Upper lobe of left lung (tissue), 6 donors: ENCODE measurements around the gene TMEM245. TPM values are rescaled to one million over a fixed set of nuclear protein-coding genes. Genes with fewer than 3 reads are reported as not detected.

Experiments
- ATAC-seq, 2 donors: fragments of 200-7000 bp; cut with Tn5 transposase; one replicate each; pipeline ENCODE4 v1.9.1; 2022; ENCODE audit warnings: mild to moderate bottlenecking in 2 of 2, moderate library complexity in 2 of 2; ENCODE audit not compliant: low FRiP score in 2 of 2
- DNase-seq, 2 donors: peaks; one replicate each; pipeline ENCODE4 v3.0.0-alpha.2; 2019 to 2020
- H3K27ac ChIP-seq, 4 donors: fragments of 200-600 bp; sonication (generic); one replicate each; pipeline ENCODE4 v1.5.1; 2016 to 2019
- H3K27me3 ChIP-seq, 4 donors: fragments of 200-600 bp; sonication (generic); one replicate each; pipeline ENCODE4 v1.5.1; 2017 to 2019
- H3K36me3 ChIP-seq, 4 donors: fragments of 200-600 bp; sonication (generic); one replicate each; pipeline ENCODE4 v1.5.1; 2016 to 2019
- H3K4me1 ChIP-seq, 4 donors: fragments of 200-600 bp; sonication (generic); one replicate each; pipeline ENCODE4 v1.5.1; 2018 to 2019
- H3K4me3 ChIP-seq, 4 donors: fragments of 200-600 bp; sonication (generic); one replicate each; pipeline ENCODE4 v1.5.1; 2017 to 2019; ENCODE audit warnings: mild to moderate bottlenecking in 2 of 4, moderate library complexity in 1 of 4
- H3K9me3 ChIP-seq, 4 donors: fragments of 200-600 bp; sonication (generic); one replicate each; pipeline ENCODE4 v1.5.1; 2018 to 2019
- CTCF ChIP-seq, 6 experiments: fragments of 450-650 bp in 4 of 6; fragments of 200-600 bp in 2 of 6; sonication (generic) in 2 of 6; IDR thresholded peaks; one replicate each; pipeline ENCODE4 v1.5.1; 2016 to 2019; ENCODE audit warnings: antibody characterized with exemption in 6 of 6
- EP300 ChIP-seq, 4 donors: sonication (generic); formaldehyde crosslinking; IDR thresholded peaks; one replicate each; pipeline ENCODE4 v1.5.1; 2017; ENCODE audit warnings: antibody characterized with exemption in 4 of 4, control low read depth in 2 of 4
- POLR2A ChIP-seq, 4 donors: fragments of 450-650 bp; IDR thresholded peaks; one replicate each; pipeline ENCODE4 v1.5.1; 2016 to 2017; ENCODE audit warnings: antibody characterized with exemption in 4 of 4, mild to moderate bottlenecking in 2 of 4
- POLR2AphosphoS5 ChIP-seq, 2 donors: sonication (generic); formaldehyde crosslinking; IDR thresholded peaks; one replicate each; pipeline ENCODE4 v1.5.1; 2017; ENCODE audit warnings: antibody characterized with exemption in 2 of 2
- WGBS, 2 donors: methylation state at CpG; one replicate each; pipeline ENCODE4 v1.1.5; 2017 to 2018; 5-methylcytosine and 5-hydroxymethylcytosine counted together
- total RNA-seq, 6 donors: library from RNA; depleted of rRNA in 4 of 6; stranded (reverse); fragments of >200 nt in 4 of 6; gene quantifications; one replicate each; pipeline versions ENCODE4 v1.1.0 to v1.2.1, GENCODE V29; 2016 to 2021
- donor health status: DM: no; HTN: no; CAD: no; lungs with moderate emphysema.
- donor health status: DM: no; HTN: yes; CAD: no; lungs with severe emphysema.

The TMEM245 gene
- 100 to 1,000 TPM in 3 of 6 donors, 10 to 100 TPM in 3; 54.5 to 203 (median 88.7) TPM for total RNA-seq

- peak within 1 kb of the TSS; percentile 93 to 99 (median 99) for H3K4me3 ChIP-seq
- H3K4me1 ChIP-seq, result peaks cover 29 to 62% (median 41%) of the 10 kb centered on the region in 4 donors
- H3K27me3 ChIP-seq, result no peaks in the 10 kb centered on the region
- peak within 1 kb of the TSS; percentile 90 to 95 (median 93) for H3K27ac ChIP-seq
- DNase-seq (peak; percentile 97 to 98), ATAC-seq (peak; percentile 97)
- H3K36me3 ChIP-seq, result no peaks in the 10 kb centered on the region
- WGBS, 2 donors, result 0% methylated on average over 8 to 78 of the region's 88 CpGs
- no peaks in the 10 kb centered on the region for H3K9me3 ChIP-seq
- TF ChIP-seq POLR2AphosphoS5 (IDR thresholded peaks at IDR 0.05) (peak; percentile 75 to 93), CTCF (IDR thresholded peaks at IDR 0.05) (peak in 1 of 6 experiments; percentile 27), EP300 (IDR thresholded peaks at IDR 0.05) (no peak), POLR2A (IDR thresholded peaks at IDR 0.05) (peak in 3 of 4 donors; percentile 89 to 97 (median 97))
Measured at GRCh38 chr9:109119439-109120203, at the start of gene TMEM245. TSS of gene TMEM245 (minus strand) at chr9:109119947. CDS start at chr9:109119913, 34 bp downstream.

GRCh38 chr9:109168170-109168569 is 48.4 kb upstream of the TMEM245 start:
- no peak overlapping the region for H3K4me3 ChIP-seq
- ATAC-seq (no peak), DNase-seq (no peak)
- H3K9me3 ChIP-seq, result no peaks in the 10 kb centered on the region
- H3K4me1 ChIP-seq, result peaks cover 0 to 11% (median 3%) of the 10 kb centered on the region in 4 donors
- peaks cover 0 to 8% (median 3%) of the 10 kb centered on the region in 4 donors for H3K27me3 ChIP-seq
- H3K36me3 ChIP-seq, result no peaks in the 10 kb centered on the region
- no peak for TF ChIP-seq POLR2AphosphoS5 (IDR thresholded peaks at IDR 0.05)
- no peak for TF ChIP-seq POLR2A (IDR thresholded peaks at IDR 0.05)
- TF ChIP-seq CTCF (IDR thresholded peaks at IDR 0.05), result no peak
- no peak for TF ChIP-seq EP300 (IDR thresholded peaks at IDR 0.05)
- no peak overlapping the region for H3K27ac ChIP-seq

DNA sequence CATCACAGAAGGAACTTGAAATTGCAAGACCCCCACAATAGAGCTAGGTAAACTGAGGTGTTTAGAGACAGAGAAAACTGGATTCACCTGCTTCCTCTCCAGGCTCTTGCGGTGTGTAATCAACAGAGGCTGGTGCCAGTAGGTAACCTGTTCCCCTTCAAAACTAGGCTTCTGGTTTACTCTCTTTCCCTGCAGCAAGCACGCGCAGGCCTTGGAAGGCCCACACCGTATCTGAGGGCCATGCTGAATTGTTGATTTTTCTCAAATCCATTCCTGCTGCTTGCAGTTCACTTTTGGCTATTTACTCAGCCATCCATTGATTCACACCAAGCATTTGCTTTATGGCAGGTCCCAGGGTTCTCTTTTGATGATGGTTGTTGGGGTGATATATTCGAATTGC is 48.0 kb upstream of the TMEM245 start:
- 91 to 97% methylated on average over 5 of the region's 5 CpGs for WGBS, 2 donors
- no peaks in the 10 kb centered on the region for H3K36me3 ChIP-seq
- no peaks in the 10 kb centered on the region for H3K9me3 ChIP-seq
- H3K4me1 ChIP-seq, result peaks cover 0 to 11% (median 3%) of the 10 kb centered on the region in 4 donors
- H3K27me3 ChIP-seq, result peaks cover 0 to 8% (median 3%) of the 10 kb centered on the region in 4 donors
- DNase-seq, result no peak
- ATAC-seq, result no peak
- TF ChIP-seq EP300 (IDR thresholded peaks at IDR 0.05) (no peak), CTCF (IDR thresholded peaks at IDR 0.05) (no peak), POLR2A (IDR thresholded peaks at IDR 0.05) (no peak), POLR2AphosphoS5 (IDR thresholded peaks at IDR 0.05) (no peak)
- H3K4me3 ChIP-seq, result no peak overlapping the region
- H3K27ac ChIP-seq, result no peak overlapping the region

DNA sequence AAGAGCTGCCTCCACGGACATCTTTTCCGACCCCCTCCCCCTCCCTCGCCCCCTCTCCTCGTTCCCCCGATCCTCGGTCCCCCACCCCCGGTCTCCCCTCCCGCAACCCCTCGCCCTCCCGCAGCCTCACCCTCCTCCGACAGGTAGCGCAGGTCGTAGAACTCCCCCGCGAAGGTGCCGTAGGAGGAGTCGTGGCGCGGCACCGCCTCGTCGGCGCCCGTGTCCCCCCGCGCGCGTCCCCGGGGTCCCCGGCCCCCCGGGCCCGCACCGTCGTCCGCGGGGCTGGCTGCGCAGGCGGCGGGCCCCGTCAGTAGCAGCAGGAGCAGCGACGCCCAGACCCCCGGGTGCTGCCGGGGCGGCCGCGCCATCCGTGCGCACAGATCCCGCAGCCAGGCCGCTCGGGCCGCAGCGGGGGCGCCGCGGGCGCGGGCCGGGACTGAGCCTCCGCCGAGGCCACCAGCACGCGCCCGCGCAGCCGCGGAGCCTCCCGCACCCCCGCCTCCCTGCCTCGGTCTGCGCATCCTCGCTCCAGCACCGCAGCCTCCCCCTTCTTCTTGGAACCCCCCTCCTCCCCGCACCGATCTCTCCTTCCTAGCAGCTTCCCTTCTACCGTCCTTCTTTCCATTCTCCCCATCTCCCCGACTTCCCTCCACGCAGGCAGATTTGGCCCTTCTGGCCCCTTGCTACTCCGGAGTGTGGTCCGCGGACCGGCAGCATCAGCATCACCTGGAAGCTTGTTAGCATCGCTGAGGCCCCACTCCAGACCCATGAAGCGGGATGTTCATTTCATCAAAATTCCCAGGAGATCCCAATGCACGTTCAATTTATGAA is 47.2 kb upstream of the TMEM245 start, which contains the start of gene FRRS1L:
Gene FRRS1L, minus strand, starts transcription at position 479 of the 831 bp plus-strand sequence. Its CDS starts 111 bp downstream, at position 368.
- peaks cover 0 to 11% (median 3%) of the 10 kb centered on the region in 4 donors for H3K4me1 ChIP-seq
- ATAC-seq, result no peak
- no peak within 1 kb of the TSS for H3K27ac ChIP-seq
- no peaks in the 10 kb centered on the region for H3K9me3 ChIP-seq
- TF ChIP-seq POLR2A (IDR thresholded peaks at IDR 0.05) (no peak), CTCF (IDR thresholded peaks at IDR 0.05) (no peak), POLR2AphosphoS5 (IDR thresholded peaks at IDR 0.05) (no peak), EP300 (IDR thresholded peaks at IDR 0.05) (no peak)
- peaks cover 0 to 8% (median 3%) of the 10 kb centered on the region in 4 donors for H3K27me3 ChIP-seq
- no peaks in the 10 kb centered on the region for H3K36me3 ChIP-seq
- DNase-seq, result peak in 1 of 2 donors; percentile 76
- H3K4me3 ChIP-seq, result peak within 1 kb of the TSS in 3 of 4 donors; percentile 23 to 36 (median 27)
- 14 to 18% methylated on average over 30 to 35 of the region's 86 CpGs for WGBS, 2 donors
